ENCODE data around the gene KASH5.

KASH5 gene, protein sequence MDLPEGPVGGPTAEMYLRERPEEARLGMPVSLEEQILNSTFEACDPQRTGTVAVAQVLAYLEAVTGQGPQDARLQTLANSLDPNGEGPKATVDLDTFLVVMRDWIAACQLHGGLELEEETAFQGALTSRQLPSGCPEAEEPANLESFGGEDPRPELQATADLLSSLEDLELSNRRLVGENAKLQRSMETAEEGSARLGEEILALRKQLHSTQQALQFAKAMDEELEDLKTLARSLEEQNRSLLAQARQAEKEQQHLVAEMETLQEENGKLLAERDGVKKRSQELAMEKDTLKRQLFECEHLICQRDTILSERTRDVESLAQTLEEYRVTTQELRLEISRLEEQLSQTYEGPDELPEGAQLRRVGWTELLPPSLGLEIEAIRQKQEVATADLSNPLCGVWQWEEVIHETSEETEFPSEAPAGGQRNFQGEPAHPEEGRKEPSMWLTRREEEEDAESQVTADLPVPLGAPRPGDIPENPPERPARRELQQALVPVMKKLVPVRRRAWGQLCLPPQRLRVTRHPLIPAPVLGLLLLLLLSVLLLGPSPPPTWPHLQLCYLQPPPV

DNA sequence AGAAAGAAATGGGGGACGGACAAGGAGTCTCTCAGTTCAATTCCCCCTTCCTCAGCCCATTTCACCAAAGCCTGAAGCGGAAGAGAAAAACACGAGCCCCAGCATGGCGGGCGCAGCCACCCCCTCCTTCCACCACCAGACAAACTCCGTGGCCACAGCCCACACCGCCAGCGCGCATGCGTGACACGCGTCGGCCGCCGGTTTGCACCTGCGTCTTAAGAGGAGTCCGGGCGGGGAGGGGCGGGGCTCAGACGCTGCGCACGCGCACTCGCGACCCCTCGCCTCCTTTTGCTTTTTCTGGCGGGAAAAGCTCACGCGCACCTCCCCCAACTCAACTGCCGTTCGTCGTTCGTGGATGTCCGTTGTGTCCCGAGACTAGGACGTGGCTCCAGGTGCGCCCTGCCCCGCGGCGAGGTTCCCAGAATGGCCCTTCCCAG is at the start of gene KASH5:
Gene KASH5, plus strand, starts transcription at position 314 of the 437 bp plus-strand sequence. CDS start 2,635 bp downstream, outside the sequence.
- peak; percentile 57 to 88 (median 78) for DNase-seq (ENCODE audit: low read depth in 3 of 3)

DNA sequence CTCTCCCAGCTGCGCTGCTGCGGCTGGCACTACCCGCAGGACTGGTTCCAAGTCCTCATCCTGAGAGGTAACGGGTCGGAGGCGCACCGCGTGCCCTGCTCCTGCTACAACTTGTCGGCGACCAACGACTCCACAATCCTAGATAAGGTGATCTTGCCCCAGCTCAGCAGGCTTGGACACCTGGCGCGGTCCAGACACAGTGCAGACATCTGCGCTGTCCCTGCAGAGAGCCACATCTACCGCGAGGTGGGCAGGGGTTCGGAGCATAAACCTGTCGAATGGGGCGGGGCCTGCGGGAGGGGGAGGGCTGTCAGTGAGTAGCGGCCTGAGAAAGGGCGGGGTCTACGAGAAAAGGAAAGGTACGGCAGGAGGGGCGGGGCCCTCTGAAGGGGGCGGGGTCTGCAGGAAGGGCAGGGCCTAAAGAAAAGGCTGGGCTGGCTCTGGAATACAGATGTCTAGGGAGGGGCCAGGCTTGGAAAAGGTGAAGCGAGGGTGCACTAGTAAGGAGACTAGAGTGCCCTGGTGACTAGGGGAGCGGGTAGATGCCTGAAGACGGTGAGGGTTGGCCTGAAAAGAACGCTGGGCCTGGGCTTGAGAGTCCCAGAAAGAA is 49.3 kb upstream of the KASH5 start:
- no peak for DNase-seq (ENCODE audit: low read depth in 3 of 3)

DNA sequence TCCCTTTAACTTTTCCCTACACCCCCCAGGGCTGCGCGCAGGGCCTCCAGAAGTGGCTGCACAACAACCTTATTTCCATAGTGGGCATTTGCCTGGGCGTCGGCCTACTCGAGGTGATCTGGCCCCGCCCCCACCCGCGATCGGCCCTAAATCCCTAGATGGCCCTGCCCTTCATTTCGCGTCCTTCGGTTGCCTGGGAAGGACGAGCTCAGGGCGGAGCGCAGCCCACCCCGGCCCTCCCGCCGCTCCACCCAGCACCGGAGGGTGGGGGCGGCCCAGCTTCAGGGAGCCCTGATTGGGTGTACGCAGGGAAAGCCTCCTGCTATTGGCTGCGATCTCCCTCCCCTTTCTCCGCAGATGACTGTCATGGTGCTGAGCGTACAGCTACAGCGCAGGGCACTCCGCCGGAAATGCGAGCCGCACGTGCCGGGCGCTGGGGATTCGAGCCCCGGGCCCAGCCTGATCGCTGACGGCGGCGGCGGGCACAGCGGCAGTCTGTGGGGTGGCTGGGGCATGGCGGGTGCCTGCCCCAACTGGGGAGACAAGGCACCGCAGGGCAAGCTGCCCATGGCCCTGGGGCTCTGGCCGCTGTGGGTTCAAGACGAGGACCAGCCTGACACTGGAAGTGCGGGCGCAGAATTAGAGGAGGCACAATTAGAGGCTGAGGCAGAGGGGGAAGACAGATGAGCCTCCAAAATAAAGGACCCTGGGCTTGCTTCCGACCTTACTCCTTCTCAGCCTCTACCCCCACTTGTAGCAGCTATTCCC is 48.6 kb upstream of the KASH5 start:
- DNase-seq (ENCODE audit: low read depth in 3 of 3), result no peak

DNA sequence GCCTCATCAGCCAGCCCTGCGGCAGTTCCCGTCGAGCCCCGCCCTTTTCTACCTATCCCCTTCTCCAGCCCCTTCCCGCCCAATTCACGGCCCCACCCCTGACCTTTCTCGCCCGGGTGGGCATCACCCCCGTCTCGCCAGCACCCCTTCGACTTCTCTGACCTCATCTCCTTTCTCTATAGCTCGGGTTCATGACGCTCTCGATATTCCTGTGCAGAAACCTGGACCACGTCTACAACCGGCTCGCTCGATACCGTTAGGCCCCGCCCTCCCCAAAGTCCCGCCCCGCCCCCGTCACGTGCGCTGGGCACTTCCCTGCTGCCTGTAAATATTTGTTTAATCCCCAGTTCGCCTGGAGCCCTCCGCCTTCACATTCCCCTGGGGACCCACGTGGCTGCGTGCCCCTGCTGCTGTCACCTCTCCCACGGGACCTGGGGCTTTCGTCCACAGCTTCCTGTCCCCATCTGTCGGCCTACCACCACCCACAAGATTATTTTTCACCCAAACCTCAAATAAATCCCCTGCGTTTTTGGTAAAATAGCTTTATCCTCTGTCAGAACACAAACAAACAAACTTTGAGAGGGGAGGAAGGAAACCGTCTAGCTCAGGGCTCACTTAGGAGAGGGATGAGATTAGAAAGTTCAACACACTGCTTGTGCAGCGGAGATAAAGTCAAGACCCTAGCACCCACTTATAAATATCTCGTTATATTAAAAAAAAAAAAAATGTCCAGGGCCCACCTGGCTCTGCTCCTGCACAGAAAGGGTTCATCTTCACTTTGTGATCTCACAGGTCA is 47.8 kb upstream of the KASH5 start:
- DNase-seq (ENCODE audit: low read depth in 3 of 3), result no peak

DNA sequence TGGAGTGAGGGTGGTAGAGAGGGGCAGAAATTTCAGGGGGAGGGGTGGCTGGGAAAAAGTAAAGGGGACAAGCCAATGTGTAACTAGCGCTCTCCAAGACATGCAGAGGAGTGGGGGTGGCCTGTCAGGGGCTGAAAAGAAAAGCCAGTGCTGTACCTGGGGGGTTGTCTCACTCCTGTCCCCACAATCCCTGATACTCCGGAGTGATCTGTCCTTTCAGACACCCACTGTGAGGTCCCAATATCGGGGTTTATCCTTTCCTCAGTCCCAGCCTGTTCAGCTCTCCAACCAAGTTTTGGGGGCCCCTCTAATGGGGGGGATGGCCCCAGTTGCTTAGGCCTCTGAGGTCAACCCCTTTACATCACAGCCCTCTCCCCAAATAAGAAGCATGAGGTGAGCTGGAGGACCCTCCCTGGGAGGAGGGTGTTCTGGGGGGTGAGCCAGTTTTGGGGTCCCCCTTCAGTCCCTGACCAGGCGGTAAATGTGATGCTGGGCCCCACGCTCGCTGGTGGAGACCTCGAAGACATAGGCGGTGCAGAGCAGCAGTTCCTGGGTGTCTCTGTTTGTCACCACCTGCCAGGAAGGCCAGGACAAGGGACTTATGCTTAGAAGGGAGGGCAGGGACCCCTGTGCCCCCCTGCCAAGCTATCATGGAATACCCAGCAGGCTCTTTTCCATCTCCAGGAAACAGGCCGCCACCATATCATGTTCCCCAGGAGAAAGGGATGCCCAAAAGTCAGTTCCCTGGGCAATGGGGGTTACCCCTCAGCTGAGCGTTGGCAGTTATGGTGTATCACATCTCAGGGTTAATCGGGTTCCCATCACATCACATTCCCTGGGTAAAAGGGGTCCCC is 47.0 kb upstream of the KASH5 start:
- DNase-seq (ENCODE audit: low read depth in 3 of 3), result no peak

DNA sequence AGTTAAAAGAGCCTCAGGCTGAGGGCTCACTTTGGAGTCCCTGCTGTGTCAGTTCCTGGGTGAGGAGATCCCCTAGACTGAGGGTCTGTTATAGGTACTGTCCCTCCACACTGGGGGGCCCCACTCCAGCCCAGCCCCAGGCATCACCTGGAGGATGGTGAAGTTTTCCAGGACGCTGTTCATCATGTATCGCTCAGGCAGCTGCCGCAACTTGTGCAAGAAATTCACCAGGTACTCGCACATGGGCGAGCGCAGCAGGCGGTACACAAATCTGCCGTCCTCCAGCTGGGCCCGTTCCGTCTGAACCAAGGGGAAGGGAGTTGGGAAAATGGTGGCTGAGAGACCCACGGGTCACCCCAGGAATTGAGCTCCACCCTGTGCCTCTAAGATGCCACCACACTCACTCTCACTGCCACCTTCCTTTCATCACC is 45.7 kb upstream of the KASH5 start:
- DNase-seq (ENCODE audit: low read depth in 3 of 3), result no peak

DNA sequence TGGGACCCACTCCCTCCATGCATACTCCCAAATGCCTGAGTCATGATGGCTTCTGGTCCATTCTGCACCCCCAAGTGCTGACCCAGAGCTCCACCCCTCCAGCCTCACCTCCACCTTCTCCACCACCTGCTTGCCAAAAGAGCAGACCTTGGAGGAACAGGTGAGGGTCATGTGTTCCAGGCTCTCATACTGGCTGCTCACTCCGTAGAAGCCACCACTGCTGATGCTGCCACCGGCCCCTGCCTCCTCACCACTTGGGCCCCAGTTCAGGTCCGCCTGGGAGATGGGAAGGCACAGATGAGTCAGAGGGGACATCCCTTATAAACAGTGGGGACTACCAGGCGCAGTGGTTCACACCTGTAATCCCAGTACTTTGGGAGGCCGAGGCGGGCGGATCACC is 44.9 kb upstream of the KASH5 start:
- no peak for DNase-seq (ENCODE audit: low read depth in 3 of 3)

DNA sequence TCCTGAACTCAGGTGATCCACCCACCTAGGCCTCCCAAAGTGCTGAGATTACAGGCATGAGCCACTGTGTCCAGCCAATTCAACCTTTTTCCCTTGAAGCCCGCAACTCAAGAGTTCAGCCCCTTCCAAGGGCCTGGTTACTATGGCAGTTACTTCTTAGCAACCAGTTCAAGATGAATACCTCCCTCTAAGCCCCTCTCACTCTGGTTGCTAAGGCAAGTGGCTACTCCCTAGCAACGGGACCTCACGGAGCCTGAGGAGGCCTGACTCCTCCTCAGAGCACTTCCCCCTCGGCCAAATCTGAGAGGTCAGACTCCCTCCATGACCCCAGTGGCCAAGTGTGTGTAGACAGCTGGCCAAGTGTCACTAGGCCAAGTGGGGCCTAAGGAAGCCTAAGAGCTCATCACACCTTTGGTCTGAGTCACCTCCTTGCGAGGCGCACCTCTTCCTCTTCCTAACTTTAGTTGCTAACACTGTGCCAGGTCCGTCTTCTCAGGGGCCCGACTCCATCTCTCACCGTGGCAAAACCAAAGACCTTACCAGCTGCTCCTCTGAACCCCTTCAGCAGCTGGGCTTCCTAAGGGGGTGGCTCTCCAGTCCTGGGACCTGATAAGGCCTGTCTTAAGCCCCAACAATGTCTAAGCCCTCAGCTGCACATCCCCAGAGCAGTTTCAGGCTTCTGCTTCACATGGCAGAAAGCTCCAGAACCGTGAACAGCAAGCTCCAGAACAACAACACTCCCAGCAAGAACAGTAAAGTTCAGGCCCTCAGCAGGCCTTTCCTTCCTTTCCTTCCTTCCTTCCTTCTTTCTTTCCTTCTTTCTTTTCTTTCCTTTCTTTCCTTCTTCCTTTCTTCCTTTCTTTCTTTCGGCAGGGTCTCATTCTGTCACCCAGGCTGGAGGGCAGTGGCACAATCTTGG is 43.3 kb upstream of the KASH5 start:
- no peak for DNase-seq (ENCODE audit: low read depth in 3 of 3)

DNA sequence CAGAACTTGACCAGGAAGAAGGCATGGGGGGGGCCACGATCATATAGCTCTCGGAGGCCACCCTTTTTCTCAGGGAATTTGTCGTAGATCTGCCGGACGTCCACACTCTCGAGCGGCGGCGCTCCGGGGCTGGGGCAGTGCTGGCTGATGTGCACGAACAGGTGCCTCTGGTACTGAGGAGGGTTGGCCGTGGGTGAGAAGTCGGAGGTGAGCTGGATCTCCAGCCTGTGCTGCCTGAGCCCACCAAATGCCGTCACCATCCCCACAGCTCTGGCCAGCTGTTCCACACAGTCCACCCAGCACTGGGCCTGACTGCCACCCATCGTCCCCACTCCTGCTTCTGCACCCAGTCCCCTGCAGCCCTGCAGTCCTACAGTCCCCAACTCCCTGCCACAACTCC is 40.9 kb upstream of the KASH5 start:
- DNase-seq (ENCODE audit: low read depth in 3 of 3), result no peak

DNA sequence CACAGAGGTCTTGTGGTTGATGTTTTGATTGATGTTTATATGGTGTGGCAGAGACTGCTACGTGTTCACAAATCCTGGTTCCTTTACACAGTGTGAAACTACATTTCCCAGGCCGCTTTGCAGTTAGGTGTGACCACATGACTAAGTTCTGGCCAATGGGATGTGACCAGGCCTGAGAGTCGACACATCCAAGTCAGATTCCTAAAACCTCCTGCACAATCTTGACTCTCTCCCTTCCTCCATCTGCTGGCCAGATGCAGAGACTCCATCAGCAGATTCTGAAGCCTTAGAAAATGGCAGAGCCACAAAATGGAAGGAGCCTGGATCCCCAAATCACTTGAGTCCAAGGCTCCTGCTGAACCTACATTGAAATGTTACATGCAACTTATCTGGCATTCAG is 40.2 kb upstream of the KASH5 start:
- DNase-seq (ENCODE audit: low read depth in 3 of 3), result no peak

DNA sequence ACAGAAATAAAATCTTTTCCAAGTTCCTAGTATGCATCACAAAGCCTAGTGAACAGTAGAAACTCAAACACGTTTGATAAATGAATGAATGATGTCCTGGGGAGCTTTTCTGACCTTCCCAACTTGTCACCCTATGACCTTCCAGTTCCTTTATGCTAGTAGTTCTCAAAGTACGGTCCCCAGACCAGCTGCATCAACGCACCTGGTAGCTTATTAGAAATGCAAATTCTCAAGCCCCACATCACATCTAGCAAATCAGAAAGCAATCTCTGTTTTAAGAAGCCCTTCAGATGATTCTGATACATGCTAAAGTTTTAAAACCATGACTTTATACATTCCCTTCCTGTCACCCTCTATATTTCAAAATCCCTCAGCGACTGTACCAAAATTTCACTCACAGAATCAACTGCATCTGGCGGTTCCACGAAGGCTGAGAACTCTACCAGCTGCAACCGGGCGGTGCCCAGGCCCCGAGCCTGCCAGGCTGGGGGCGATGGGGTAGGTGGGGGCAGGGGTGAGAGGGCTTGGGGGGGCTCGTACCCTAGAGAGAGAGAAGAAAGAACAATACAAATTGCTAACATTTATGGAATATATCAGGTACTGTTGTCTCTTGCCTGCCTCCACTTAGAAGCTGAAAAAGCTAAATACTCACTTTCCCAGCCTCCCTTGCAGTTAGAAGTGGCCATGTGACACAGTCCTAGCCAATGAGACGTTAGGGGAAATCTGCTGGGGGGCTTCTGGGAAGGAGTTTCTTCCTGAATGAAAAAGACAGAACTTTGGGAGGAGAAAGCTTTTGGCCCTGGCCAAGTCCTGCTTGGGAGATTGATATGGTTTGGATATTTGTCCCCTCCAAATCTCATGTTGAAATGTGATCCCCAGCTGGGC is 39.5 kb upstream of the KASH5 start:
- no peak for DNase-seq (ENCODE audit: low read depth in 3 of 3)

DNA sequence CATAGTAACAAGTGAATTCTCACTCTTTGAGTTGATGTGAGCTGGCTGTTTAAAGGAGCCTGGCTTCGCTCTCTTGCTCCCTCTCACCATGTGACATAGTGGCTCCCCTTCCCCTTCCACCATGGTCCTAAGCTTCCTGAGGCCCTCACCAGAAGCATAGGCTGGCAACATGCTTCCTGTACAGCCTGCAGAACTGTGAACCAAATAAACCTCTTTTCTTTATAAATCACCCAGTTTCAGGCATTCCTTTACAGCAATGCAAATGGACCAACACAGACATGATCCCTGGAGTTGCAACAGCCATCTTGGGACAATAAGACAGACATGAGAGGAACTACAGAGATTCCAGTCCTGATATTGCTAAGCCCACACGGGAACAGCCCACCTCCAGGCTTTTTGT is 38.5 kb upstream of the KASH5 start:
- DNase-seq (ENCODE audit: low read depth in 3 of 3), result no peak

DNA sequence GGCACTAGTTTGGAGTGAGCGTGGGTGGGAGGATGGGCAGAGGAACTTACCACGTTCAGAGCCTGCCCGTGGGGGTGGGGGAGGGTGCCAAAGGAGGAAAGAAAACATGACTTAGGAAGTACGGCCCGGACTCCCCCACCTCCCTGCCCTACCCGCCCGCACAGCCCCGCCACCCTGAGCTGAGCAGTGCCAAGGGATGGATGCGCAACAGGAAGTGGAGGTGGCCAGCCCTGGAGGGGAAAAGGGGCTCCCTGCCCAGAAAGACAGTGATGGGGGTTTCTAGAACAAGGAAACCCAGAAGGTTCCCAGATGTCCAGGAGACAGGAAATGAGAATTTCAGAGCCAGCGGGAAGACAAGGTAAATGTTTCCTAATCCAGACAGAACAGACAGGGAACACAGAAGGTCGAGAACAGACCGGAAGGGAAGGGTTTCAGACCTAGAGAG is 32.1 kb upstream of the KASH5 start:
- no peak for DNase-seq (ENCODE audit: low read depth in 3 of 3)

DNA sequence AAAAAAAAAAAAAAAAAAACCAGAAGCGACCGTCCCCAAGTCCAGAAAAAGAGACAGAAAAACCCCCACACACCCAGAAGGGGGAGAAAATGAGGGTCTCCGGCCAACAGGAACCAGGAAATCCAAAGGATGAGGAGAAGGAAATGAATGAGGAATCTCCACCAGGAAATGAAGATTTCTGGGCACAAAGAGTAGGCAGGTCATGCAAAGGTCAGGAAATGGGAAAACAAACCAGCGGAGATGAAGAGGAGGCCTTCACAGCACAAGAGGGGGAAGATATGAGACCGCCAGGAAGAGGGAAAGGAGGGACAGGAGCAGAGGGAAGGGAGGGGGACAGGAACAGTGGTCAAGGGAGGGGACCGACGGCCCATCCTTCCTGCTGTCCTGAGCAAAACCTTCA is 31.7 kb upstream of the KASH5 start:
- DNase-seq (ENCODE audit: low read depth in 3 of 3), result no peak

DNA sequence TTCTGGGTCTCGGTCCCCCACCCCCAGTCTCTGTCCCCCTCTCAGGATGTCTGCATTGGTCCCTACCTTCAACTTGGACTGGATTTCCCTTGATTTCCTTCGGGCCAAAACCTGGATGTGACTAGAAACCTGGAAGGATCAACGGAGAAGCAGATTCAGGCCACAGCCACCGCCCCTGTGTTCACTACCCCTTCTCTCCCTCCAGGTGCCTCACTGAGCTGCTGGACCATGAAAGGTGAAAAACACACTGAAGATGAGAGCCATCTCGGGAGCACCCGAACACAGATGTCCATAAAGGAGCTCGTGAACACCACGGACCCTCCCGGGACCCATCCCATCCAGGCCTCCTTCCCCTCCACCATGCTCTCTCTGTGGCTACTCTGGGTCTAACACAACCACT is 30.9 kb upstream of the KASH5 start:
- no peak for DNase-seq (ENCODE audit: low read depth in 3 of 3)

DNA sequence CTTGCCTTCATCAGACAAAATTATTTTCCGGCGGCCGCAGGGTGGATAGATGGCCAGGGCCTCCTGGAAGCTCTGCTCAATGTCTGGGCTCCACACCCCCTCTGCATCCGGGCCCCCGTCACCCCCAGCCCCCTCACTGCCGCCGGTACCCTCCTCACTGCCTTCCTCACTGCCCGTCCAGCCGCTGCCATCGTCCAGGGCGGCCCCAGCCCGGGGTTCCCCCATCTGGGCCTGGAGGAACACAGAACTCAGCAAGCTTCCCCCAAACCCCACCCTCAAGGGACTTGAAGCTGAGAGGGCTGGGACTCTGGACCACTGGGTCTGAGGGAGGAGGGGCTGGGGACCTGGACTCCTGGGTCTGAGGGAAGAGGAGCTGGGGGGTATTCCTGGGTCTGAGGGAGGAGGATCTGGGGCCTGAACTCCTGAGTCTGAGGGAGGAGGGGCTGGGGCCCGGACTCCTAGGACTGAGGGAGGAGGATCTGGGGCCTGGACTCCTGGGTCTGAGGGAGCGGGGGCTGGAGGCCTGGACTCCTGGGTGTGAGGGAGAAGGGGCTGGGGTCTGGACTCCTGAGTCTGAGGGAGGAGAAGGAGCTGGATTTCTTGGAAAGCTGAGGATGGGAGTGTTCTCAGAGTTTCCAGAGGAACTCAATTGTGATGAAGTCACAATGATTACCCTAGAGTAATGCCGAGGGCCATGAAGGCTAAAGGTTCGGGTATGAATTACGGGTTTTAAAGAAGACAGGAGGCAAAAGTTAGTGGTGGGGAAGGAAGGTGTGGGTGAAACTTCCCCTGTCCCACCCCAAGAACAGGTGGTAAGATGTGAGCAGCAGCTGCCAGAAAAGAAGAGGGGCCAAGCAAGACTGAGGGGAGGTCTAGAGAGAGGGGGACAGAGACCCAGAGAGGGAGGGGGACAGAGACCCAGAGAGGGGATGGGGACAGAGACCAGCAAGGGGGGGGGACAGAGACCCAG is 27.9 kb upstream of the KASH5 start:
- no peak for DNase-seq (ENCODE audit: low read depth in 3 of 3)

DNA sequence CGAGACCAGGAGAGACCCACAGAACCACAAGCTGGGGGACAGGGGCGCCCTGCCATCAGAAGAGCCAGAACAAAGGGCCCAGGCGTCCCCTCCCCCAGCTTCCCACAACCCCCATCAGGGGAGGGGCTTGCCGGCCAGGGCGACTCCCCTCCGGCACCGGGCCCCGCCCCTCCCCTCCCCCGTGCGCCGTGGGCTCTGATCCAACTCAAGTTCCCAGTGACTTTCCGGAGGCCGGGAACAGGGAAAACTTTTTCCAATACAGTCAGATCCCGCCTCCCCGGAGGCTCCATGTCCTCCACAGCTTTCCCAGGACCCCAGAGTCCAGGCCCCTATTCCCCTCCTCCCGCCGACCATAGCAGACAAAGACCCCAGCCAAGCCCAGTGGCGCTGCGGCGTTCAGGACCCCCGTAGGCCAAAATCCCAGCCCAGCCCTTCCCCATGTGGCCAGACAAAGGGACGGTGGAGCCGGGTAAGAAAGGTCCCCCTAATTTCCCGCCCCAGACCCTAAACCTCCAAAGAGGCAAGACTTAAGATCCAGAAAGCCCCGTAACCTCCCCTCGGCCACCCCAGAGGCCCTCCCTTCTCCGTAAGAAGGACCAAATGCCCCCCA is 26.5 kb upstream of the KASH5 start:
- DNase-seq (ENCODE audit: low read depth in 3 of 3), result peak in 1 of 3 donors; percentile 13
